HepG2 (cell line): ENCODE data around the gene ABHD11. TPM values are rescaled to one million over a fixed set of nuclear protein-coding genes. Genes with fewer than 3 reads are reported as not detected.

Experiments
- ARHGAP35 ChIP-seq: sonication (generic); formaldehyde crosslinking; IDR thresholded peaks from 2 replicates; pipeline ENCODE4 v1.9.0; 2022; ENCODE audit warnings: mild to moderate bottlenecking, inconsistent platforms, moderate library complexity, missing genetic modification reagents, borderline replicate concordance
- ATF7-NPFF ChIP-seq: sonication (generic); formaldehyde crosslinking; IDR thresholded peaks from 2 replicates; pipeline ENCODE4 v1.8.1; 2023; ENCODE audit warnings: mild to moderate bottlenecking, low read depth, missing genetic modification reagents, moderate library complexity
- EEA1 ChIP-seq: sonication (generic); formaldehyde crosslinking; IDR thresholded peaks from 2 replicates; pipeline ENCODE4 v1.5.1; 2020; ENCODE audit warnings: mild to moderate bottlenecking, missing genetic modification reagents, borderline replicate concordance
- FOXM1 ChIP-seq: sonication (generic); formaldehyde crosslinking; IDR thresholded peaks from 2 replicates; pipeline ENCODE4 v1.5.0; 2020; ENCODE audit warnings: missing genetic modification reagents
- KDM5A ChIP-seq: fragments of 200-600 bp; sonication (generic); IDR thresholded peaks from 2 replicates; pipeline ENCODE4 v1.7.0; 2018; ENCODE audit warnings: antibody characterized with exemption, mild to moderate bottlenecking, low read length, borderline replicate concordance
- NR1H2 ChIP-seq: sonication (generic); formaldehyde crosslinking; IDR thresholded peaks from 2 replicates; pipeline ENCODE4 v1.8.1; 2022; ENCODE audit warnings: low read depth, missing genetic modification reagents, borderline replicate concordance
- RFXANK ChIP-seq: IDR thresholded peaks from 2 replicates; pipeline ENCODE4 v1.6.1; 2016
- RFXAP ChIP-seq: sonication (generic); formaldehyde crosslinking; IDR thresholded peaks from 2 replicates; pipeline ENCODE4 v1.4.0; 2020; ENCODE audit warnings: missing genetic modification reagents, borderline replicate concordance
- SMAD1 ChIP-seq: sonication (generic); formaldehyde crosslinking; IDR thresholded peaks from 2 replicates; pipeline ENCODE4 v1.4.0; 2020; ENCODE audit warnings: missing genetic modification reagents, low read depth, mild to moderate bottlenecking, borderline replicate concordance
- TCF7L2 ChIP-seq: IDR thresholded peaks from 2 replicates; pipeline ENCODE4 v1.6.1; 2011; ENCODE audit warnings: mild to moderate bottlenecking, low read depth, low read length, moderate library complexity
- ZFP62 ChIP-seq: sonication (generic); formaldehyde crosslinking; IDR thresholded peaks from 2 replicates; pipeline ENCODE4 v1.4.0; 2020; ENCODE audit warnings: missing genetic modification reagents
- ZKSCAN5 ChIP-seq: sonication (generic); formaldehyde crosslinking; IDR thresholded peaks from 2 replicates; pipeline ENCODE4 v1.5.1; 2020; ENCODE audit warnings: mild to moderate bottlenecking, missing genetic modification reagents
- ZNF24 ChIP-seq: fragments of 450-650 bp; IDR thresholded peaks from 2 replicates; pipeline ENCODE4 v1.6.1; 2017; ENCODE audit warnings: antibody characterized with exemption, mild to moderate bottlenecking
- ZNF44 ChIP-seq: sonication (generic); formaldehyde crosslinking; IDR thresholded peaks from 2 replicates; pipeline ENCODE4 v1.5.1; 2020; ENCODE audit warnings: mild to moderate bottlenecking, missing genetic modification reagents
- ZNF564 ChIP-seq: sonication (generic); formaldehyde crosslinking; IDR thresholded peaks from 2 replicates; pipeline ENCODE4 v1.8.1; 2023; ENCODE audit warnings: mild to moderate bottlenecking, missing genetic modification reagents
- ZNF83 ChIP-seq: sonication (generic); formaldehyde crosslinking; IDR thresholded peaks from 2 replicates; pipeline ENCODE4 v1.4.0; 2020; ENCODE audit warnings: missing genetic modification reagents, mild to moderate bottlenecking, borderline replicate concordance
- polyA plus RNA-seq, 8 experiments: library from polyadenylated mRNA; depleted of rRNA in 3 of 8; stranded (reverse) in 7 of 8; unstranded in 1 of 8; fragments of >200 nt; fragmentation: Illumina TruSeq in 4 of 8; extraction: Trizol in 4 of 8; gene quantifications; 2 replicates each; pipeline versions ENCODE4 v1.2.1 to v1.2.3, GENCODE V29; 2011 to 2016; ENCODE audit warnings: low read depth in 4 of 8, missing spikeins in 1 of 8, mixed read lengths in 1 of 8; ENCODE audit not compliant: insufficient read depth in 1 of 8
- total RNA-seq, 5 experiments: library from RNA; depleted of rRNA; stranded (reverse); fragments of >200 nt; fragmentation: Illumina TruSeq; extraction: Trizol; gene quantifications; 2 replicates each; pipeline ENCODE4 v1.2.3, GENCODE V29; 2016; ENCODE audit warnings: low read depth in 1 of 5
- TF ChIP-seq, protein P1 (sequence below): sonication (generic); formaldehyde crosslinking; conservative IDR thresholded peaks from 2 replicates; pipeline ENCODE4 v1.4.0; 2020; ENCODE audit warnings: missing genetic modification reagents
- TF ChIP-seq, protein P2 (sequence below): sonication (generic); formaldehyde crosslinking; IDR thresholded peaks from 2 replicates; pipeline ENCODE4 v1.5.0; 2020; ENCODE audit warnings: missing genetic modification reagents, mild to moderate bottlenecking, borderline replicate concordance
- TF ChIP-seq, protein P3 (sequence below): IDR thresholded peaks from 2 replicates; pipeline ENCODE4 v1.6.1; 2016; ENCODE audit warnings: mild to moderate bottlenecking, missing biosample characterization, missing genetic modification reagents
- TF ChIP-seq, protein P4 (sequence below): sonication (generic); formaldehyde crosslinking; IDR thresholded peaks from 2 replicates; pipeline ENCODE4 v1.4.0; 2020; ENCODE audit warnings: missing genetic modification reagents
- TF ChIP-seq, protein P5 (sequence below): sonication (generic); formaldehyde crosslinking; IDR thresholded peaks from 2 replicates; pipeline ENCODE4 v1.5.0; 2020; ENCODE audit warnings: missing genetic modification reagents
- TF ChIP-seq, protein P6 (sequence below): sonication (generic); formaldehyde crosslinking; IDR thresholded peaks from 2 replicates; pipeline ENCODE4 v1.4.0; 2020; ENCODE audit warnings: missing genetic modification reagents

ABHD11 gene
- total and polyA plus RNA-seq, 2 of the 13 experiments (the other 11 are each of a cell fraction or from before 2014, with no cell fraction given): 7.0 to 8.1 TPM

DNA sequence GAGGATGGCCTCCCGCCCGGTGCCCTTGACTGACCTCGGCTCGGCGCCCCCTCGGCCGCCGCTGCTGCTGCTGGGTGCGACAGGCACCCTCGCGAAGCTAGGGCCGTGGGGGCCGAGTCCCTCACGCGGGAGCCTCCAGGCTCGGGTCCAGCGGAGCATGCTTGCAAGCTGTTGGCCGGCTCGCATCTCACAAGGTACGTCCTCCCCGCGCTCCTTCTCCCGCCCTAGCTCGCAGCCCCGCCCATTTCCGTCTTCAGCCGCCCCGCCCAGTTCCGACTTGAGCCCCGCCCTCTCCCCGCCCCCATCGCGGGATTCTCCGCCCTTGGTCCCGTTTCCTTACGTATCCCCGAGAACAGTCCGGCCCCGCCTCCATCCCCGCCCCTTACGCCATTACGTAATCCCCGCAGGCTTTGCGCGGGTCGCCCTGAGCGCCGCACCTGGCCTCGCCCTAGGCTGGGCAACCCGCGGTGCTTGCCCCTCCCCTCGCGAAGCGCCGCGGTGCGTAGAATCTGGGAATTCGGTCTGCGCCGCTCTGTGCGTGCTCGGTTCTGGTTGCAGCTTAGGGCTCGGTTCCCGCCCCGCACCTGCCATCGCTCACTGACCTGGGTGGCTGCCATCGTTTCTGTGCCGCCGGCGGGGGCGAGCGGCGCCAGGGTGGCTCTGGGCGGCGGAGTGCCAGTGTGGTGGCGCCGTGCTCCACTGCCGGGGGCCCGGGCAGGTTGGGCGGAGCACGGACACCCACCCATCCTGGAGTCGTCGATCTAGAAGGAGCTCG is at the start of gene ABHD11 (continued):
- TF ChIP-seq, protein P1, sequence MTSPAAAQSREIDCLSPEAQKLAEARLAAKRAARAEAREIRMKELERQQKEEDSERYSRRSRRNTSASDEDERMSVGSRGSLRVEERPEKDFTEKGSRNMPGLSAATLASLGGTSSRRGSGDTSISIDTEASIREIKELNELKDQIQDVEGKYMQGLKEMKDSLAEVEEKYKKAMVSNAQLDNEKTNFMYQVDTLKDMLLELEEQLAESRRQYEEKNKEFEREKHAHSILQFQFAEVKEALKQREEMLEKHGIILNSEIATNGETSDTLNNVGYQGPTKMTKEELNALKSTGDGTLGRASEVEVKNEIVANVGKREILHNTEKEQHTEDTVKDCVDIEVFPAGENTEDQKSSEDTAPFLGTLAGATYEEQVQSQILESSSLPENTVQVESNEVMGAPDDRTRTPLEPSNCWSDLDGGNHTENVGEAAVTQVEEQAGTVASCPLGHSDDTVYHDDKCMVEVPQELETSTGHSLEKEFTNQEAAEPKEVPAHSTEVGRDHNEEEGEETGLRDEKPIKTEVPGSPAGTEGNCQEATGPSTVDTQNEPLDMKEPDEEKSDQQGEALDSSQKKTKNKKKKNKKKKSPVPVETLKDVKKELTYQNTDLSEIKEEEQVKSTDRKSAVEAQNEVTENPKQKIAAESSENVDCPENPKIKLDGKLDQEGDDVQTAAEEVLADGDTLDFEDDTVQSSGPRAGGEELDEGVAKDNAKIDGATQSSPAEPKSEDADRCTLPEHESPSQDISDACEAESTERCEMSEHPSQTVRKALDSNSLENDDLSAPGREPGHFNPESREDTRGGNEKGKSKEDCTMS (CRISPR knock-in tag): no peak
- TF ChIP-seq, protein P2, sequence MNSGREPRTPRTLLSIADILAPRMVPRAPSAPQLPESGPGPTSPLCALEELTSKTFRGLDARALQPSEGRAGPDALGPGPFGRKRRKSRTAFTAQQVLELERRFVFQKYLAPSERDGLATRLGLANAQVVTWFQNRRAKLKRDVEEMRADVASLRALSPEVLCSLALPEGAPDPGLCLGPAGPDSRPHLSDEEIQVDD: peak; percentile 49; the same call in 1 of the 2 replicates
- TF ChIP-seq KDM5A: no peak; the same call in 1 of the 2 replicates
- TF ChIP-seq ARHGAP35 (CRISPR knock-in tag): no peak; the same call in 1 of the 2 replicates
- TF ChIP-seq ZKSCAN5 (CRISPR knock-in tag): no peak
- TF ChIP-seq ZNF24: no peak
- TF ChIP-seq ZNF564 (CRISPR knock-in tag): peak; percentile 73
- TF ChIP-seq ZNF44 (CRISPR knock-in tag): no peak
- TF ChIP-seq, protein P3, sequence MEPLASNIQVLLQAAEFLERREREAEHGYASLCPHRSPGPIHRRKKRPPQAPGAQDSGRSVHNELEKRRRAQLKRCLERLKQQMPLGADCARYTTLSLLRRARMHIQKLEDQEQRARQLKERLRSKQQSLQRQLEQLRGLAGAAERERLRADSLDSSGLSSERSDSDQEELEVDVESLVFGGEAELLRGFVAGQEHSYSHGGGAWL (CRISPR knock-in tag): peak; percentile 65; the same call in 1 of the 2 replicates
- TF ChIP-seq SMAD1 (CRISPR knock-in tag): no peak
- no peak for TF ChIP-seq EEA1 (CRISPR knock-in tag)
- no peak for TF ChIP-seq FOXM1
- TF ChIP-seq RFXANK (CRISPR knock-in tag): 0 out of 2 replicates have a peak, but pooled peaks have one; percentile 35
- peak; percentile 88 for TF ChIP-seq ATF7-NPFF (CRISPR knock-in tag)
- no peak for TF ChIP-seq TCF7L2
- TF ChIP-seq, protein P4, sequence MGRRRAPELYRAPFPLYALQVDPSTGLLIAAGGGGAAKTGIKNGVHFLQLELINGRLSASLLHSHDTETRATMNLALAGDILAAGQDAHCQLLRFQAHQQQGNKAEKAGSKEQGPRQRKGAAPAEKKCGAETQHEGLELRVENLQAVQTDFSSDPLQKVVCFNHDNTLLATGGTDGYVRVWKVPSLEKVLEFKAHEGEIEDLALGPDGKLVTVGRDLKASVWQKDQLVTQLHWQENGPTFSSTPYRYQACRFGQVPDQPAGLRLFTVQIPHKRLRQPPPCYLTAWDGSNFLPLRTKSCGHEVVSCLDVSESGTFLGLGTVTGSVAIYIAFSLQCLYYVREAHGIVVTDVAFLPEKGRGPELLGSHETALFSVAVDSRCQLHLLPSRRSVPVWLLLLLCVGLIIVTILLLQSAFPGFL (CRISPR knock-in tag): no peak
- peak; percentile 25; the same call in 1 of the 2 replicates for TF ChIP-seq RFXAP
- no peak for TF ChIP-seq ZNF83 (CRISPR knock-in tag)
- TF ChIP-seq ZFP62: no peak
- TF ChIP-seq, protein P5, sequence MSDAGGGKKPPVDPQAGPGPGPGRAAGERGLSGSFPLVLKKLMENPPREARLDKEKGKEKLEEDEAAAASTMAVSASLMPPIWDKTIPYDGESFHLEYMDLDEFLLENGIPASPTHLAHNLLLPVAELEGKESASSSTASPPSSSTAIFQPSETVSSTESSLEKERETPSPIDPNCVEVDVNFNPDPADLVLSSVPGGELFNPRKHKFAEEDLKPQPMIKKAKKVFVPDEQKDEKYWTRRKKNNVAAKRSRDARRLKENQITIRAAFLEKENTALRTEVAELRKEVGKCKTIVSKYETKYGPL (CRISPR knock-in tag): peak; percentile 86
- TF ChIP-seq, protein P6, sequence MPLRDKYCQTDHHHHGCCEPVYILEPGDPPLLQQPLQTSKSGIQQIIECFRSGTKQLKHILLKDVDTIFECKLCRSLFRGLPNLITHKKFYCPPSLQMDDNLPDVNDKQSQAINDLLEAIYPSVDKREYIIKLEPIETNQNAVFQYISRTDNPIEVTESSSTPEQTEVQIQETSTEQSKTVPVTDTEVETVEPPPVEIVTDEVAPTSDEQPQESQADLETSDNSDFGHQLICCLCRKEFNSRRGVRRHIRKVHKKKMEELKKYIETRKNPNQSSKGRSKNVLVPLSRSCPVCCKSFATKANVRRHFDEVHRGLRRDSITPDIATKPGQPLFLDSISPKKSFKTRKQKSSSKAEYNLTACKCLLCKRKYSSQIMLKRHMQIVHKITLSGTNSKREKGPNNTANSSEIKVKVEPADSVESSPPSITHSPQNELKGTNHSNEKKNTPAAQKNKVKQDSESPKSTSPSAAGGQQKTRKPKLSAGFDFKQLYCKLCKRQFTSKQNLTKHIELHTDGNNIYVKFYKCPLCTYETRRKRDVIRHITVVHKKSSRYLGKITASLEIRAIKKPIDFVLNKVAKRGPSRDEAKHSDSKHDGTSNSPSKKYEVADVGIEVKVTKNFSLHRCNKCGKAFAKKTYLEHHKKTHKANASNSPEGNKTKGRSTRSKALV: no peak; the same call in 1 of the 2 replicates
- TF ChIP-seq NR1H2 (CRISPR knock-in tag): peak; percentile 13; the same call in 1 of the 2 replicates
